Osteocyte (in vitro differentiated cells): ENCODE data around the gene ITGA11. TPM values are rescaled to one million over a fixed set of nuclear protein-coding genes. Genes with fewer than 3 reads are reported as not detected.

Experiments
- DNase-seq: peaks from one replicate; pipeline ENCODE4 v3.0.0; 2021; ENCODE audit warnings: mixed read lengths; ENCODE audit not compliant: unreplicated experiment; ENCODE audit errors: extremely low spot score
- H3K27ac Mint-ChIP-seq: one replicate; pipeline ENCODE4 v1.8.0; 2021; ENCODE audit warnings: mild to moderate bottlenecking, mixed read lengths; ENCODE audit not compliant: unreplicated experiment
- H3K27me3 Mint-ChIP-seq: one replicate; pipeline ENCODE4 v1.8.0; 2021; ENCODE audit warnings: mixed read lengths; ENCODE audit not compliant: unreplicated experiment
- H3K36me3 Mint-ChIP-seq: one replicate; pipeline ENCODE4 v1.8.0; 2021; ENCODE audit warnings: mixed read lengths; ENCODE audit not compliant: unreplicated experiment
- H3K4me1 Mint-ChIP-seq: one replicate; pipeline ENCODE4 v1.8.0; 2021; ENCODE audit warnings: mixed read lengths; ENCODE audit not compliant: unreplicated experiment
- H3K4me3 Mint-ChIP-seq: one replicate; pipeline ENCODE4 v1.8.0; 2021; ENCODE audit warnings: mild to moderate bottlenecking, moderate library complexity, mixed read lengths; ENCODE audit not compliant: unreplicated experiment
- H3K9me3 Mint-ChIP-seq: one replicate; pipeline ENCODE4 v1.8.0; 2021; ENCODE audit warnings: mixed read lengths; ENCODE audit not compliant: unreplicated experiment
- total RNA-seq: library from RNA; stranded (reverse); gene quantifications from 2 replicates; pipeline ENCODE4 v1.2.1, GENCODE V29; 2021
- TF ChIP-seq, protein P1 (sequence below): fragments of 200-600 bp; sonication (generic); IDR thresholded peaks from 2 replicates; pipeline ENCODE4 v1.5.0; 2021; ENCODE audit warnings: antibody characterized with exemption, mild to moderate bottlenecking, moderate library complexity

Gene ITGA11
- total RNA-seq, 1 donor from 2014 or later = 1,149 TPM

DNA sequence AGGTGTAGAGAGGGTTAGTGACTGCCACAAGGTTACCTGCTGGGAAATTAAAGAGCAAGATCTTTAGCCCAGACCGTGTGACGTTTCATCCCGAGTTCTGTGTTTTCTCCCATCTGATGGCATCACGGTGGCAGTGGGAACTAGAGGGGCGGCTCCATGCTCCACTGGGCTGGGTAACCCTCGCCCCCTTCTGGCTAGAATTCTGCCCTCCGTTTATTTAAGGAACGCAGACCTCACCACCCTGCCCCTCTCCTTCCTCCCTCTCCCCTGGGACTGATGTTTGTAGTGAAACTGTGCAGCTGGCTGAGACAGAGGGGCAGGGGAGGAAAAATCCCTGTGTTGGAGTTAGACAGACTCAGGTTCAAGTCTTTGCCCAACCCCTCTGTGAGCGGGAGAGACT lies 65.6 kb downstream of the ITGA11 start:
- Mint-ChIP-seq H3K36me3 (peaks cover 59% of the 10 kb centered on the region), H3K4me1 (peaks cover 66% of the 10 kb centered on the region), H3K27me3 (no peaks in the 10 kb centered on the region), H3K4me3 (peak overlapping the region; percentile 22), H3K9me3 (no peaks in the 10 kb centered on the region), H3K27ac (peak overlapping the region; percentile 95)
- no peak for DNase-seq
- TF ChIP-seq, protein P1, sequence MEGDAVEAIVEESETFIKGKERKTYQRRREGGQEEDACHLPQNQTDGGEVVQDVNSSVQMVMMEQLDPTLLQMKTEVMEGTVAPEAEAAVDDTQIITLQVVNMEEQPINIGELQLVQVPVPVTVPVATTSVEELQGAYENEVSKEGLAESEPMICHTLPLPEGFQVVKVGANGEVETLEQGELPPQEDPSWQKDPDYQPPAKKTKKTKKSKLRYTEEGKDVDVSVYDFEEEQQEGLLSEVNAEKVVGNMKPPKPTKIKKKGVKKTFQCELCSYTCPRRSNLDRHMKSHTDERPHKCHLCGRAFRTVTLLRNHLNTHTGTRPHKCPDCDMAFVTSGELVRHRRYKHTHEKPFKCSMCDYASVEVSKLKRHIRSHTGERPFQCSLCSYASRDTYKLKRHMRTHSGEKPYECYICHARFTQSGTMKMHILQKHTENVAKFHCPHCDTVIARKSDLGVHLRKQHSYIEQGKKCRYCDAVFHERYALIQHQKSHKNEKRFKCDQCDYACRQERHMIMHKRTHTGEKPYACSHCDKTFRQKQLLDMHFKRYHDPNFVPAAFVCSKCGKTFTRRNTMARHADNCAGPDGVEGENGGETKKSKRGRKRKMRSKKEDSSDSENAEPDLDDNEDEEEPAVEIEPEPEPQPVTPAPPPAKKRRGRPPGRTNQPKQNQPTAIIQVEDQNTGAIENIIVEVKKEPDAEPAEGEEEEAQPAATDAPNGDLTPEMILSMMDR = peak; percentile 47

- Mint-ChIP-seq H3K9me3 (no peaks in the 10 kb centered on the region), H3K27ac (peak overlapping the region; percentile 95), H3K27me3 (no peaks in the 10 kb centered on the region), H3K4me3 (no peak overlapping the region), H3K36me3 (peaks cover 61% of the 10 kb centered on the region), H3K4me1 (peaks cover 65% of the 10 kb centered on the region)
- TF ChIP-seq, protein P1 = no peak
- no peak for DNase-seq
Measured at GRCh38 chr15:68365770-68366169, 66.2 kb downstream of the ITGA11 start.

- DNase-seq = no peak
- peaks cover 60% of the 10 kb centered on the region for H3K36me3 Mint-ChIP-seq
Measured at GRCh38 chr15:68365140-68365745, 66.7 kb downstream of the ITGA11 start.

GRCh38 chr15:68364660-68365035 lies 67.3 kb downstream of the ITGA11 start:
- Mint-ChIP-seq H3K27ac (peak overlapping the region; percentile 95), H3K9me3 (no peaks in the 10 kb centered on the region), H3K4me1 (peaks cover 65% of the 10 kb centered on the region), H3K27me3 (no peaks in the 10 kb centered on the region), H3K36me3 (peaks cover 56% of the 10 kb centered on the region), H3K4me3 (no peak overlapping the region)
- no peak for DNase-seq
- TF ChIP-seq, protein P1 = no peak

More at GRCh38 chr15:68365140-68365745, 66.7 kb downstream of the ITGA11 start:
- no peaks in the 10 kb centered on the region for H3K27me3 Mint-ChIP-seq
- H3K4me1 Mint-ChIP-seq = peaks cover 65% of the 10 kb centered on the region
- H3K27ac Mint-ChIP-seq = peak overlapping the region; percentile 95
- H3K9me3 Mint-ChIP-seq = no peaks in the 10 kb centered on the region
- TF ChIP-seq, protein P1 = no peak
- H3K4me3 Mint-ChIP-seq = no peak overlapping the region

DNA sequence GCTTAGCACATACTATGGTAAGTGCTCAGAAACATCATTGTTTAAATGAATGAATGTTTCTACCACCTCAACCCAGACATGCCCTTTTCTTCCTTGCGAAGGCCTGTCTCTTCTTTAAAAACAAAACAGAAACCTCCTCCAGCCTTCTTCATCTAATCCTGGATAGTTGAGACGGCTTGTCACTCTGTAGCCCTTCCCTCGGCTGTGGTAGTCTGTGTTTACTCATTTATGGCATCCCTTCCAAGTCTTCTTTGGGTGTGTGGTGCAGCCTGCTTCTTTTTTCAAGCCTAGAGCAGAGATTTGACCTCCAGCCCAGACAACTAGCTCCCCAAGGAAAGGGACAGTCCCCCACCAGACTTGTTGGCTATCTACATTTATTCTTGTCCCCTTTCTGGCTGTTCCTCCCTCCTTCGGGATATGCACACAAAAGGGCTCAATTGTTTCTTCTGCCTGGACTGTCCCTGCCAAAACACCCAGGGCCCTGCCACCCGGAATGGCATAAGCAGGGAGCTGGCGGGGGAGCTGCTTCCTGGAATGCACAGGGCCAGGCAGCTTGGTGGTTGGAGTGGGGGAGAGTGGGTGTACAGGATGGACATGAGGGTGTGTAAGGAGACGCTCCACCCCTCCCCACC lies 67.8 kb downstream of the ITGA11 start:
- Mint-ChIP-seq H3K4me3 (no peak overlapping the region), H3K27ac (no peak overlapping the region), H3K27me3 (no peaks in the 10 kb centered on the region), H3K36me3 (peaks cover 53% of the 10 kb centered on the region), H3K4me1 (peaks cover 61% of the 10 kb centered on the region), H3K9me3 (no peaks in the 10 kb centered on the region)
- TF ChIP-seq, protein P1 = no peak
- DNase-seq = no peak
